BJ (cell line): Measurements from ENCODE around the gene GSTO2. TPM values are rescaled to one million over a fixed set of nuclear protein-coding genes. Genes with fewer than 3 reads are reported as not detected.

Experiments used
- CTCF ChIA-PET: fragments of 350-600 bp; formaldehyde crosslinking; extraction: SDS; loops from one replicate; lab custom pipeline; 2021; ENCODE audit warnings: antibody characterized with exemption, inconsistent platforms; lab: Yijun Ruan, JAX
- POLR2A ChIA-PET: fragments of 300-600 bp; sonication (Branson Sonifier 250); formaldehyde crosslinking; extraction: SDS; loops from one replicate; lab custom pipeline; 2021; ENCODE audit warnings: antibody characterized with exemption; lab: Charles Lee
- DNase-seq: peaks from one replicate; pipeline ENCODE4 v3.0.0-alpha.2; 2011; ENCODE audit warnings: low read depth
- H3K27me3 ChIP-seq: 2 replicates; pipeline ENCODE4 v1.6.0; 2011; ENCODE audit warnings: low read length; ENCODE audit not compliant: control insufficient read depth, insufficient read depth
- H3K36me3 ChIP-seq: 2 replicates; pipeline ENCODE4 v1.5.1; 2011; ENCODE audit warnings: low read length; ENCODE audit not compliant: control insufficient read depth, insufficient read depth
- H3K4me3 ChIP-seq: 2 replicates; pipeline ENCODE4 v1.5.1; 2011; ENCODE audit warnings: low read depth, mild to moderate bottlenecking, control low read depth, low read length
- CTCF ChIP-seq: IDR thresholded peaks from 2 replicates; pipeline ENCODE4 v1.5.1; 2011; ENCODE audit warnings: low read depth, mild to moderate bottlenecking, control low read depth, inconsistent platforms, low read length, moderate library complexity; ENCODE audit not compliant: insufficient read depth
- polyA plus RNA-seq: library from polyadenylated mRNA; depleted of rRNA; stranded (reverse); fragments of >200 nt; gene quantifications from 2 replicates; pipeline ENCODE4 v1.2.3, GENCODE V29; 2011; rRNA removed
- small RNA-seq: library from RNA; depleted of rRNA; stranded (forward); fragments of <200 nt; gene quantifications from one replicate; pipeline ENCODE3, GENCODE V24; 2012; ENCODE audit warnings: low replicate concordance, low read depth; ENCODE audit not compliant: insufficient read length

The GSTO2 gene
- polyA plus RNA-seq, 1 experiment = 4.9 TPM

GRCh38 chr10:104351919-104352318 is 82.9 kb downstream of the GSTO2 start:
- DNase-seq = no peak
- Histone ChIP-seq H3K36me3 (no peaks in the 10 kb centered on the region), H3K27me3 (no peaks in the 10 kb centered on the region), H3K4me3 (no peak overlapping the region)
- CTCF ChIA-PET = interaction anchor here (0.8 to 11.6 kb wide), 10 partner anchors 11 to 78 kb away, joined by 3 to 259 read pairs (median 16); partner anchors contain the start of gene ITPRIP
- POLR2A ChIA-PET = interaction anchor here (0.6 kb wide), 1 partner anchor 228 kb away, joined by 4 read pairs; no protein-coding TSS in a partner anchor
- no peak for TF ChIP-seq CTCF

GRCh38 chr10:104353325-104354048 is 84.5 kb downstream of the GSTO2 start, which contains the start of gene CFAP58:
Gene CFAP58 (plus strand): TSS chr10:104353833. CDS start chr10:104353898, 65 bp downstream.
- H3K4me3 ChIP-seq = peak within 1 kb of the TSS; percentile 47
- ChIA-PET POLR2A (no interaction called here), CTCF (interaction anchor here (0.6 to 11.6 kb wide), 19 partner anchors 12 to 86 kb away, joined by 3 to 259 read pairs (median 3); partner anchors contain the start of gene ITPRIP)
- H3K27me3 ChIP-seq = no peaks in the 10 kb centered on the region
- peak; percentile 82 for TF ChIP-seq CTCF
- DNase-seq = no peak
- H3K36me3 ChIP-seq = no peaks in the 10 kb centered on the region

Small RNAs within 50 kb of the gene (small RNA-seq; reads per million reads assigned to genes)
- gene MIR4482 = not detected

Other genes with a start within 250 kb of the GSTO2 start
- 0.01 and 0.02 TPM in 2 replicates for gene COL17A1, start 183.3 kb upstream of the GSTO2 start, polyA plus RNA-seq
- gene SFR1, start 147.0 kb upstream of the GSTO2 start, polyA plus RNA-seq = 1.5 and 2.4 TPM in 2 replicates
- 0.05 and 0.11 TPM in 2 replicates for gene CFAP43, start 36.8 kb upstream of the GSTO2 start, polyA plus RNA-seq
- 79.3 and 149 TPM in 2 replicates for gene GSTO1, start 14.3 kb upstream of the GSTO2 start, polyA plus RNA-seq
- 24.4 and 33.6 TPM in 2 replicates for gene ITPRIP, start 69.3 kb downstream of the GSTO2 start, polyA plus RNA-seq
- 0.23 and 0.37 TPM in 2 replicates for gene CFAP58, start 84.6 kb downstream of the GSTO2 start, polyA plus RNA-seq